Osteocyte (in vitro differentiated cells): Measurements from ENCODE around the gene GSC2. TPM values are rescaled to one million over a fixed set of nuclear protein-coding genes. Genes with fewer than 3 reads are reported as not detected.

Experiments used
- DNase-seq: peaks from one replicate; pipeline ENCODE4 v3.0.0; 2021; ENCODE audit warnings: mixed read lengths; ENCODE audit not compliant: unreplicated experiment; ENCODE audit errors: extremely low spot score
- H3K27ac Mint-ChIP-seq: one replicate; pipeline ENCODE4 v1.8.0; 2021; ENCODE audit warnings: mild to moderate bottlenecking, mixed read lengths; ENCODE audit not compliant: unreplicated experiment
- H3K27me3 Mint-ChIP-seq: one replicate; pipeline ENCODE4 v1.8.0; 2021; ENCODE audit warnings: mixed read lengths; ENCODE audit not compliant: unreplicated experiment
- H3K36me3 Mint-ChIP-seq: one replicate; pipeline ENCODE4 v1.8.0; 2021; ENCODE audit warnings: mixed read lengths; ENCODE audit not compliant: unreplicated experiment
- H3K4me1 Mint-ChIP-seq: one replicate; pipeline ENCODE4 v1.8.0; 2021; ENCODE audit warnings: mixed read lengths; ENCODE audit not compliant: unreplicated experiment
- H3K4me3 Mint-ChIP-seq: one replicate; pipeline ENCODE4 v1.8.0; 2021; ENCODE audit warnings: mild to moderate bottlenecking, moderate library complexity, mixed read lengths; ENCODE audit not compliant: unreplicated experiment
- H3K9me3 Mint-ChIP-seq: one replicate; pipeline ENCODE4 v1.8.0; 2021; ENCODE audit warnings: mixed read lengths; ENCODE audit not compliant: unreplicated experiment
- total RNA-seq: library from RNA; stranded (reverse); gene quantifications from 2 replicates; pipeline ENCODE4 v1.2.1, GENCODE V29; 2021
- TF ChIP-seq, protein P1 (sequence below): fragments of 200-600 bp; sonication (generic); IDR thresholded peaks from 2 replicates; pipeline ENCODE4 v1.5.0; 2021; ENCODE audit warnings: antibody characterized with exemption, mild to moderate bottlenecking, moderate library complexity

The GSC2 gene
- total RNA-seq, 1 donor from 2014 or later: not detected

DNA sequence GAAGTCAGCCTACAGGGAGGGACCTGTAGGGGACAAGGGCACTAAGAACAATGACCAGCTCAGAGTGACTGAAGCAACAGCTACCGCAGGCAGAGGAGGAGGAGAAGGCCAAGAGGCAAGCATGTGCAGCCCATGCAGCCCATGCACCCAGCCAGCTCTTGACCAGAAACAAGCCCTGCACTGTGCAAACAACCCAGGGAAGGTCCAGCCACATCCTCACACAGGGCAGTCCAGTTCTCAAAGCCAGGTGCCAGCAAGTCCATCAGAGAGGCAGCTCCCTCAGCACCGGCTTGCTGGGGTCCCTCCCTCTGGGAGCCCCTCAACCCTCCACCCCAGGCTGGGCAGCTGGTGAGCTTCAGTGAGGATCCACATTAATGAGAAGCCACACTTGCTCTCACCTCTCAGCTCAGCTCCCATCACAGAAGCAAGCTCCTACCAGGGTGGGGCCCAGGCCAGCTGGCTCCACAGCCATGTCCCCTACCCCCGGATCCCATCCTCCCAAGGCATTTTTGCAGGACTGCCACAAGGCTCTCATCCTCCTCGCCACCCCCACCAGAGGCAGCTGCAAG, 35.0 kb downstream of the GSC2 start:
- TF ChIP-seq, protein P1, sequence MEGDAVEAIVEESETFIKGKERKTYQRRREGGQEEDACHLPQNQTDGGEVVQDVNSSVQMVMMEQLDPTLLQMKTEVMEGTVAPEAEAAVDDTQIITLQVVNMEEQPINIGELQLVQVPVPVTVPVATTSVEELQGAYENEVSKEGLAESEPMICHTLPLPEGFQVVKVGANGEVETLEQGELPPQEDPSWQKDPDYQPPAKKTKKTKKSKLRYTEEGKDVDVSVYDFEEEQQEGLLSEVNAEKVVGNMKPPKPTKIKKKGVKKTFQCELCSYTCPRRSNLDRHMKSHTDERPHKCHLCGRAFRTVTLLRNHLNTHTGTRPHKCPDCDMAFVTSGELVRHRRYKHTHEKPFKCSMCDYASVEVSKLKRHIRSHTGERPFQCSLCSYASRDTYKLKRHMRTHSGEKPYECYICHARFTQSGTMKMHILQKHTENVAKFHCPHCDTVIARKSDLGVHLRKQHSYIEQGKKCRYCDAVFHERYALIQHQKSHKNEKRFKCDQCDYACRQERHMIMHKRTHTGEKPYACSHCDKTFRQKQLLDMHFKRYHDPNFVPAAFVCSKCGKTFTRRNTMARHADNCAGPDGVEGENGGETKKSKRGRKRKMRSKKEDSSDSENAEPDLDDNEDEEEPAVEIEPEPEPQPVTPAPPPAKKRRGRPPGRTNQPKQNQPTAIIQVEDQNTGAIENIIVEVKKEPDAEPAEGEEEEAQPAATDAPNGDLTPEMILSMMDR: no peak
- Mint-ChIP-seq H3K27me3 (no peaks in the 10 kb centered on the region), H3K4me1 (peaks cover 14% of the 10 kb centered on the region), H3K4me3 (no peak overlapping the region), H3K9me3 (no peaks in the 10 kb centered on the region), H3K36me3 (no peaks in the 10 kb centered on the region), H3K27ac (no peak overlapping the region)
- DNase-seq: no peak

DNA sequence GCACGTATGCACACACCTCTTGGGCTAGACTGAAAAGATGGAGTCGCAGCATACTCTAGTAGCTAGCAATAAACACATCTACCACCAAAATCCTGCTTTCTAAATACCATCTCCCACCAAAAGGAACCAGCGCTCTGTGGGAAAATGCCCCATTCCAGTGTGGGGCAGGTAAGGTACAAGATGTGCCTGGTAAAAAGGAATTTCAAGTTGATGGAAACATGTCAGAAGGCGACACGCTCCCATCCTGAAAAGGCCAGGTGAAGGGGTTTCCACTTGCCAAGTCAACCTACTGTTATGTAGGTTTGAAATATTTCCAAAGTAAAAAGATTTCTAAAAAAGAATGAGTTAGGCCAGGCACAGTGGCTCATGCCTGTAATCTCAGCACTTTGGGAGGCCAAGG, 36.7 kb downstream of the GSC2 start:
- no peaks in the 10 kb centered on the region for H3K27me3 Mint-ChIP-seq
- peaks cover 14% of the 10 kb centered on the region for H3K4me1 Mint-ChIP-seq
- DNase-seq: no peak
- no peak overlapping the region for H3K4me3 Mint-ChIP-seq
- H3K36me3 Mint-ChIP-seq: no peaks in the 10 kb centered on the region
- no peaks in the 10 kb centered on the region for H3K9me3 Mint-ChIP-seq
- no peak overlapping the region for H3K27ac Mint-ChIP-seq
- TF ChIP-seq, protein P1: no peak

DNA sequence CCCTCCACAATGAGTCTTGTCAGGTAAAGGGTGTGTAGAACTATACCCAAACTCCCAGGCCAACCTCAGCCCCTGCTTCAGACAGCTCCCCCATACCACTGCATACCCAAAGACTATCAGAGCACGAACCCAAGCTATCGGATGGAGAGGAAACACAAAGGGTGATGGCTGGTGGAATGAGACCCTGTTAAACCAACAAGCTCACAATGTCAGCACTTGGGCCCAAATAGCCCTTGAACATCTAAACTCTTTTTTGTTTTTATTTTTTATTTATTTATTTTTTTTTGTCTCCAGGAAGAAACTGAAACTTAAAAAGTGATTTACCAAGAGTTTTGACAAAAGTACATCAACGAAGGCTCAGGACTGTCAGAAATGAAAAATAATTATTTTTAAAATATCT, 38.5 kb downstream of the GSC2 start:
- no peak overlapping the region for H3K4me3 Mint-ChIP-seq
- H3K9me3 Mint-ChIP-seq: no peaks in the 10 kb centered on the region
- H3K27ac Mint-ChIP-seq: no peak overlapping the region
- no peaks in the 10 kb centered on the region for H3K27me3 Mint-ChIP-seq
- H3K36me3 Mint-ChIP-seq: no peaks in the 10 kb centered on the region
- no peak for DNase-seq
- TF ChIP-seq, protein P1: no peak
- H3K4me1 Mint-ChIP-seq: peaks cover 22% of the 10 kb centered on the region

DNA sequence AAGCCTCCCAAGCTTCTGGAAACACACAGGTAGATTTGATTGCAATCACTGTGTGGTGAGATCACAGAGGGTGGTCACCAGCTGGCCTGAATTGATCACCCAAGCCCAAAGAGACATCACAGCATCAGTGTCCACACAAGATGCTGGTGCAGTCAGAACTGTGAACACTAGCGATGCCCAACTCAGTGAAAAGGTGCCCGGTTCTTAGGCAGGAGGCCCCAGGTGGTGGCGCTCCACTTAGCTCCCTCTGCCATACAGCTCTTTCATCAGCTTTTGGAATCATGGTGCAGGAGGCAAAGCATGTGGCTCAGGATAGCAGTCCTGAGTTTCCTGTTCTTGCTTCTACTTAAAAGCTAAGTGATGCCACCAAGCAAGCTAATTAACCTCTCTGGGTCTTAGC, 39.0 kb downstream of the GSC2 start:
- Mint-ChIP-seq H3K27ac (no peak overlapping the region), H3K36me3 (no peaks in the 10 kb centered on the region), H3K4me1 (peaks cover 22% of the 10 kb centered on the region), H3K27me3 (no peaks in the 10 kb centered on the region), H3K9me3 (no peaks in the 10 kb centered on the region), H3K4me3 (no peak overlapping the region)
- no peak for DNase-seq
- TF ChIP-seq, protein P1: no peak

DNA sequence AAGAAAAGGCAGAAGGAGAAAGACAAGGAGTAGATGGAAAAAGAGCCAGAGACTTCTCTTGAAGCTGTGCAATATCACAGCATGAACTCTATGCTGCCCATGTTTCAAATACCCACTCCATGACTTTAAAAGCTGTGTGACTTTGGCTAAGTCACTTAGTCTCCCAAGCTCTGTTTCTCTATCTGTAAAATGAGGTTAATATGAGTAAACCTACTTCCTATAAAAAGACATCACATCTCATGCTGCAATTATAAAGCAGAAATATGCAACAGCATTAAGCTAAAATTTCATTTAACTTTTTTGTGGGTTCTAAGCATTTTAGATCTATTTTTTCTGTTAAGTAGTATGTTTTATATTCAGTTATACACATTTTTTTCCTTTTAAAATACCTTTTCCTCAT, 39.4 kb downstream of the GSC2 start:
- Mint-ChIP-seq H3K36me3 (no peaks in the 10 kb centered on the region), H3K27me3 (no peaks in the 10 kb centered on the region), H3K4me3 (no peak overlapping the region), H3K9me3 (no peaks in the 10 kb centered on the region), H3K27ac (no peak overlapping the region), H3K4me1 (peaks cover 24% of the 10 kb centered on the region)
- no peak for DNase-seq
- TF ChIP-seq, protein P1: no peak
